GF-D8 (cell line): Measurements from ENCODE around the gene TTC3.

ENCODE experiments used
- DNase-seq: peaks from one replicate; lab custom pipeline; 2025; lab: John Stamatoyannopoulos, UW

The TTC3 gene

DNA sequence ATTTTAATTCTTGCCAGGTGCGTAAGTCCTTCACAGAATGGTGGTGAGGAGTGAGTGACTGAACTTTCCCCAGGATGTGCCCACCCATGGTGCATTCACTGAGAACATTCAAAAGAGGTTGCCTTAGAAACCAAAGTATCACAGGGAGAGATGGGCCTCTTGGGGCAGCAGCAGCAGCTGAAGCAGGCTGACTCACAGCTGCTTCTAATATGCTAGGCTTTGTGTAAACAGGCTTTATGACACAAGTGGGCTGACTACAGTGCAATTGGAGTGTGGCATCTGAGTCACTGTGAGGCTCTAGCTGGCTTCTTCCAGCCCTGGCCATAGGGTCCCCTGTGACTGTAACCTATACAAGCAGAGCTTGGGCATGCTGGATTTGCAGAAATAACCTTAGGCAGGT lies 12.8 kb upstream of the TTC3 start:
- DNase-seq, result no peak

DNA sequence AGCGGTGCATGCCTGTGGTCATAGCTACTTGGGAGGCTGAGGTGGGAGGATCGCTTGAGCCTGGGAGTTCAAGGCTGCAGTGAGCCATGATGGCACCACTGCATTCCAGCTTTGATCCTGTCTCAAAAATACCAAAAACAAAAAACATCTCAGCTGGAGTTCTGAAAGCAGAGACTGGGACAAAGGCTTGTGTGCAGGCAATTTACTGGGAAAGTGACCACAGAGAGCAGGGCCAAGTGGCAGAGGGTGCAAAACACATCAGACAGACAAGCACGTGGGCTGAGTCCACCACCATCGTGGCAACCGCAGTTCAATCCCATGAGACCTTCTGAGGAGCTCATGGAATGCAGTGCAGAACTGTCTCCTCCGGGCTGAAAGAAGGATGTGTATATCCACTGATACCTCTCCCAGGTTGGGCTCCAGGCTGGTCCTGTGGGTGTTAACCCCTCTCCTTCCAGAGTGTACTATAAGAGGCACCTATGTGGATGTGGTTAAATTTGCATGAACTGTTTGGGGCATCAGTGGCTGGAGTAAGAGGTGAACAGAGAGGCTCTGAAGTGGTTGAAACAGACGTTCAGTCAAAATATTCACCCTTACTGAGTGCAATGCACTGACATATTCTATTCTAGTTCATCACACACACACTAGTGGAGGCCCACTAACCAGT lies 11.0 kb upstream of the TTC3 start:
- DNase-seq, result no peak

DNA sequence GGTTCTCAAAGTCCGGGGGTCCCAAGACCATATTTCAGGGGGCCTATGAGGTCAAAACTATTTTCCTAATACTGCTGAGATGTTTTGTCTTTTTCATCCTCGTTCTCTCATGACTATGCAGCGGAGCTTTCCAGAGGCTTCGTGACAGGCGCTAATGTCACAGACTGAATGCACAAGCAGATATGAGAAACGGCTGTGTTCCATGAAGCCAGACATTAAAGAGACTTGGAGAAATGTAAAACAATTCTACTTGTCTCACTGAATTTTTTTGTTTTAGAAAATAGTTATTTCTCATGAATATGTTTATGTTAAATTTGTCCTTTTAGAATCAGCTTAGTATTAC lies 10.5 kb upstream of the TTC3 start:
- DNase-seq, result no peak

DNA sequence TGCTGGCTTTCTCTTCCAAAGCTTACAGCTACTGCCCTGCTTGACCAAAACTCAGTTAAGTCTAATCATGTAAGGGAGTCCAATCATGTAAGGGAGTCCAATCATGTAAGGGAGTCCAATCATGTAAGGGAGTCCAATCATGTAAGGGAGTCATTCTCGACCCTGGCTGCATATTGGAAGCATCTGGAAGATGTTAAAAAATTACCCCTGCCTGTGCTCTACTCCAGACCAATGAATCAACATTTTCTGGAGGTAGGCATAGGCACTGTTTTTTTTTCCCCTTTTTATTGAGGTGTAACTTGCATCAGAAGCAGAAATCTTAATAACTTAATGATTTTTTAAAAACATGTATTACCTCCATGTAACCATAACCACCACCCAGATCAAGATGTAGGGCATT lies 9.6 kb upstream of the TTC3 start:
- DNase-seq, result no peak

DNA sequence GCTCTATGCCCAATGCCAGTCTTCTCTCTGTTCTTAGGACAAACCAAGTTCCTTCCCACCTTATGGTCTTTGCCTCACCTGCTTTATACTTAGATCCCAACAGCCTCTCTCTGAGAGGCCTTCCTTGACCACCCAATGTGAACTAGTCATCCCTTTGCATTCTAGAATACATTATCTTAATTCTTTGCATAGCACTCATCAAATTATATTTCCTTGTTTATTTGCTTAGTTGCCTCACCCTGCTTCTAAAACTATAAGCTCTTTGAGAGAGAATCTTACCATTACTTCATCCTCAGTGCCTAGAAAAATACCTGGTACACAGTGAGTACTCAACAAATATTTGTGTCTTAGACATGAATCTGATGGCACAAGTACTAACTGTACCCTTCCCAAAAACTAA lies 8.2 kb upstream of the TTC3 start:
- no peak for DNase-seq

DNA sequence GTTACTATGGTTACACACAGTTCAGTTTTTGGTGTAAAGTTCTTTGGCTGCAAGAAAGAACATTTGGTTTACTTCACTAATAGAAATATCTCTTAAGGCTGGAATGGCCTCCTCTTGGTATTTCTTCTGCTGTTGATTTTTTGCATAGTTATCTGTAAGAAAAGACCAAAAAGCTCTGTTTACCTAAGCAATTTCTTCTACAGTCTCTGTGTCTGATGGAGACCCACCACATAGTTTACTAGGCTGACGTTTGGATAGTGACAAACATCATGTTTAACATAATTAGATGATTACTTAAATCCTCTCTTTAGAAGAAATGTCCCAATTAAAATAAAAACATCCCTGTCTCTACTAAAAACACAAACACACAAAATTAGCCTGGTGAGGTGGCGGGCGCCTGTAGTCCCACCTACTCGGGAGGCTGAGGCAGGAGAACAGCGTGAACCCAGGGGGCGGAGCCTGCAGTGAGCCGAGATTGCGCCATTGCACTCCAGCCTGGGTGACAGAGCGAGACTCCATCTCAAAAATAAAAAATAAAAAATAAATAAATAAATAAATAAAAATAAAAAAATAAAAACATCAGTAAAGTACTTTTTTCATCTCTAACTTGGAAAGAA lies 7.4 kb upstream of the TTC3 start:
- no peak for DNase-seq

DNA sequence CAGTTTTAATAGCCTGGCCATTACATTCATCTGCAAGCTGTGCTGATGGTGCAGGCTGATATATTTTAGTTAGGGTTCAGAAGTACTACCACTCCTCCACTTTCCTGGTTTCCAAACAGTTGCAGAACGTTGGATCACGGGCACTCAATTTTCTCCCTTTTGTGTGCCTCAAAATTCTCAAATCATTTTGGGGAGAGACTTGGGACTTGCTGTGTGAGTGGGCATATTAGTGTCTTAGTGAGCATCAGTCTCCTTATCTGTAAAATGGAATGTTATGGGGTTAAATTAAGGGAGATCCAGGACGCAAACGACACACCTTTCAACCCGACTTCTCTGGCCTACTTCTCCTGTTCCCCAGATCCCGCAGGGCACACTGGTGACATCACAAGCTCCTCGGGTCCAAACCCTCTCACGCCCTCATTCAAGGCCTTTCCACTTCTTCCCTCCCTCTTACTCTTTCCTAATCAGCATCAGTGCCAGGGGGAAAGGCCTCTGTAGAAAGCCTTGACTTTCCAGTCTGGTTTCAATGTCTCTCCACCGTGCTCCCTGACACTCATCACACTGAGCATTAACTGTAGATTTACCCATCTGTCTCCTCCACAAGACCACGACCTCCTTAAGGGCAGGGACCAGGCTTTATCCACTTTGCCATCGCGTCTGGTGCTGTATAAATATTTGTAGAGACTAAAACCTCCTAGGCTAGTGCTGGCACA lies 1.3 kb upstream of the TTC3 start:
- no peak for DNase-seq

DNA sequence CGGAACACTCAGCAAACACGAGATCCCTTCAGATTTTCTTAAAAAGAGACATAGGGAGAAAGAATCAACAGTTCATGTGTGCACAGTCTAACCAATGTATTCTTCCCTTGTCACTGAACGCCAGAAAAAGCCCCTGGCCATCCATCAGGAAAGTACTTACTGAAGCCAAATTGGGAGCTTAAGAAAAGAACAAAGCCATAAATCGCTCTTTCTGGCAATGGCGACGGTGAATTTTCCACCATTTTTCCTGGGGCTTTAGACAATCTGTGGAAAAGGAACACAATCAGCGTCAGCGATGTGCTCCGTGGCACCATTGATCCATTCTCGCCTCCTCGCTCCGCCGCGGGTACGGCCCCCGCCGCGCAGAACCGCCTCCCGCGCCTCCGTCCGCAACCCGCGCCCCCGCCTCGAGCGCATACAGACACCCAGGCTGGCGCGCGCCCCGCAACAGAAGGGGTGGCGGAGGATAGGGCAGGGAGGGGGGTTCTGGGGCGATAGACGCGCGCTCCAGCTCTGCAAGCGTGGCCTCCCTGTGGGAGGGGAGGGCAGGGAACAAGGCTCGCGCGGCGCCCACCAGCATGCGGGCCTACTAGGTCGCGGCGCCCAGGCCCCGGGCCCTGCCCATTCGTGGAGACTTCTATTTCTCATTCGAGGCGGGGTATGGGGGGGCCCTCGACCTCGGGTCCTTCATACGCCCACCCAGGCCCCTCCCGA lies 623 bp upstream of the TTC3 start:
- DNase-seq, result peak; percentile 56

DNA sequence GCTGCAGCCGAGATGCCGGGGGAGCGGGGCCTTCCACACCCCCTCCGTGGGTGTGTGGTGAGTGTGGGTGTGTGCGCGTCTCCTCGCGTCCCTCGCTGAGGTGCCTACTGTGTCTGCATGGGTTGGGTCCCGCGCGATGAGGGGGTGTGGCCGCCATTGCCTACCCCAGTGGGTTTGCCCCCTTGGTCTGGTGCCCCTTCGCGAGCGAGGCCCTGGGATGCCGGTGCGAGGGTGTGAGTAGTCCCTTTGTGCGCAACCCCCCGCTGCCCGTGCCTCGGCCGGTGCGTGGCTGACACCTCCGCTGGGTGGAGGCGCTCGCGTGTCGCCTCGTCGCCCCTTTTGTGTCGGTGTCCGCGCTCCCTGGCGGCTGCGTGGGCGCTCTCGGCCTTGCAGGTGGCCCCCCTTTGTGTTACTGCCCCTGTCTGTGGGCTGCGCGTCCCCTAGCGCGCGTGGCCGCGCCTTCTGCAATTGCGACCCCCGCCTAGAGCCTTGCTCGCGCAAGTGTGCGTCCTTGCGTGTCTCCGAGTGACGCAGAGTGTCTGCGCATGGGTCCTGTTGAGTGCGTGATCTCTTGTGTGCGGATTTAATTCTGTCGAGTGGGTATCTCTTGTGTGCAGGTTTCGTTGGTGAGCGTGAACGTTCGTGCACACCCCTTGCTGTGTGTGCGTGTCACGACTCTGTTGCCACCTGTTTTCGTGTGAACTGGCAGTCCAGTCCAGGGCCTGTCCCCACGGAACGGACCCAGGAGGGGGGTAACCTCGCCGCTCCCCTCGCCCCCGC lies 553 bp downstream of the TTC3 start:
- peak; percentile 29 for DNase-seq

DNA sequence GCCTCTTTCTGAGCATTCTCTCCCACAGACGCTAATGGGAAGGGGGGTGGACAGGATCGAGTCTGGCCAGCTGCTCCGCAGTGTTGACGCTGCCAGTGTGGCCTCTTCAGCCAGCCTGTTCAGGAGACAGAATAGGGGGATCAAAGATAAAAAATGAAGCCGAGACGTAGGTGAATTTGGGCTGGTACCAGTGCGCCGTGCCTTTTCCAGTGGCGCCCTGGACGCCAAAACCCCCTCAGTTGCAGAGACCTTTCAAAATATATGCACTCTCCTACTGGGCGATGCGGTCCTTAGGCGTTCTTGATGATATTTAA lies 1.1 kb downstream of the TTC3 start:
- DNase-seq, result no peak

DNA sequence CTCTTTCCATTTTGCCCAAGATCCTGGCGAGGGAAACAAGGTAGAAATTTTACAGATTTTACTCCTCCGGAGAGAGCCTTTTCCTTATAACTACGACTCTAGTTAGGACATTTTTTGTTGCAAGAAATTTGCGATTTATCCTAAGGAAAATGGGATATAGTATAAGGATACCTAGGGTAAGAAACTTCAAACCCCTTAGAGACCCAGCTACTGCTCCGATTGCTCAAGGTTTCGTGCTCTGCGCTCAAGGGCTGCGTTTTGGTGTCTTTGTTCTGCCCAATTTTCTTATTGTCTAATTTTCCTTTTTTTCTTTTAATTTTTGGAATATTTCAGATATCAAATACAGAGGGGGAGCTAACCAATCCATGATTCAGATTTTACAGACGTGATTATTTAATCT lies 1.5 kb downstream of the TTC3 start:
- DNase-seq, result no peak

DNA sequence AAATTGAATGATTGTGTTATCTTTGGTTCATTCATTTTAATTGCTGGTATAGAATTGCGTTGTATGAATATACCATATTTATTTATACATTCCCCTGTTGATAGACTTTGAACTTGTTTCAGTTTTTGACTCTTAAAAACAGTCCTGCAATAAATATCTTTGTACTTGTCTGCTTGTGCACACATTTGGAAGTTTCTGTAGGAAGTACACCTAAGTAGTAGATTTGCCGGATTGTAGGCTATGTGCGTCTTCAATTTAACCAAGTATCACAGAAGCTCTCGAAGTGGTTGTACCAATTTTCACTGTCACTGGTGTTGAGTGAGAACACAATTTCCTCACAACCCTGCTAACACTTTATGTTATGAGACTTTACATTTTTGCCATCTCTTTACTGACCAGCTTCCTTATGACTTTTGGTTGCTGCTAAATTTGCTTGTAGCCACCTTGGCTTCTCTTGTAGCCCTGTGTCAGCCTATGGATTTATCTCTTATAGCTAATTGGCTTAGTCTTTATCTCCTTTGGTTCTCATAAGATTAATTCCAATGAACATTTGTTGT lies 2.2 kb downstream of the TTC3 start:
- DNase-seq, result no peak

DNA sequence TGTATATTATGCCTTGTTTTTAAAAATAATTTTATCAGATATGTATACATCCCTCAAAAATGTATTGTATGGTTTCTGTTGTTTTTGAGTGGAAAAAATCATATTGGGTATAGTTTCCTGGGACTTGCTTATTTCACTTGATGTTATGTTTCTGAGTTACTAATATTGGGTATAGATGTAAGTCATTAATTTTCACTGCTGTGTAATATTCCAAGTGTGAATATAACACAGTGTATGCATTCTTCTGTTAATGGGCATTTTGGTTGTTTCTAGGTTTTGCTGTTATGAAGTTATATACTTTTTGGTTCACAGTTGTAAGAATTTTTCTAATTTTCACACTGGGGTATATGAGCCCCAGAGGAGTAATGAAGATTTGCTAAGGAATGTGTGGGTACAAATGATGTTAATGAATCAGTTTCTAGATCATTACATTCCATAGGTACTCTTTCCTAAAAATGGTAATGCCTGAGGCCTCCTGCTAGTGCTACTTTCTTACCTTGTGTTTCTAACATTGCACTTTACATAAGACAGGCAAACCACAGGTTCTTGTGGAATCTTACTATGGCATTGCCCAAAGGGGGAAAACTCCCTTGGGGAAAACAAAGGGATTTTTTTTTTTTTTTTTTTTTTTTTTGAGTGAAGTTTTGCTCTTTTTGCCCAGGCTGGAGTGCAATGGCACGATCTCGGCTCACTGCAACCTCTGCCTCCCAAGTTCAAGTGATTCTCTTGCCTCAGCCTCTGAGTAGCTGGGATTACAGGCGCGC lies 3.2 kb downstream of the TTC3 start:
- no peak for DNase-seq

DNA sequence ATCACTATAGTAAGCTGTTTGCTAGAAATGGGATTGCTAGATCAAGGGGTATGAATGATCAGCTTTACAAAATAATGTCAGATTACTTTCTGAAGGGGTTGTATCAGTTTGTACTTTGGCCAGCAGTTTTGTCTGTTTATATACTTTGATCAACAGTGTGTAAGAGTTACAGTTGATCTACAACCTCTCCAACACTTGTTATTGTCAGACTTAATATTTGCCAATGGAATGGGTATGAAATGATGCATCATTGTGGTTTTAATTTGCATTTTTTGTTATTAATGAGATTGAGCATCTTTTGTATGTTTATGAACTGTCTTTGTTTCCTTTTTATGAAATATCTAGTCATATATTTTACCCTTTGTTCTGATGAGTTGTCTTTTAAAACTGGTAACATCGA lies 4.3 kb downstream of the TTC3 start:
- no peak for DNase-seq

DNA sequence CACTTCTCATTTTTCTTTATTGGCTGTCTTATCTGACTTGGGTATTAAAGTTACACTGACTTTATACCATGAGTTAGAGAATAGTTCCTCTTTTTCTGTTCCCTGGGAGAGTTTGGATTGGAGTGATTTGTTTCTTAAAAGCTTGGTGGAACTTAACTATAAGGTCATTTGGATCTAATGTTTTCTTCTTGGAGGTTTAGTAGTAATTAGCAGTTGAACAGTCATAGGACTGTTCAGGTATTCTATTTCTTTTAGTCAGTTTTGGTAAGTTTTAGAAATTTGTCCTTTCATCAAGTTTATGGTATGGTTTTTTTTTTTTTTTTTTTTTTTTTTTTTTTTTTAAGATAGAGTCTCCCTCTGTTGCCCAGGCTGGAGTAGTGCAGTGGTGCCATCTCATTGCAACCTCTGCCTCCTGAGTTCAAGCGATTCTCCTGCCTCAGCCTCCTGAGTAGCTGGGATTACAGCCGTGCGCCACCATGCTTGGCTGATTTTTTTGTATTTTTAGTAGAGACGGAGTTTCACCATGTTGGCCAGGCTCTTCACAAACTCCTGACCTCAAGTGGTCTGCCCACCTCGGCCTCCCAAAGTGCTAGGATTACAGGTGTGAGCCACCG lies 6.3 kb downstream of the TTC3 start:
- DNase-seq, result peak; percentile 38

DNA sequence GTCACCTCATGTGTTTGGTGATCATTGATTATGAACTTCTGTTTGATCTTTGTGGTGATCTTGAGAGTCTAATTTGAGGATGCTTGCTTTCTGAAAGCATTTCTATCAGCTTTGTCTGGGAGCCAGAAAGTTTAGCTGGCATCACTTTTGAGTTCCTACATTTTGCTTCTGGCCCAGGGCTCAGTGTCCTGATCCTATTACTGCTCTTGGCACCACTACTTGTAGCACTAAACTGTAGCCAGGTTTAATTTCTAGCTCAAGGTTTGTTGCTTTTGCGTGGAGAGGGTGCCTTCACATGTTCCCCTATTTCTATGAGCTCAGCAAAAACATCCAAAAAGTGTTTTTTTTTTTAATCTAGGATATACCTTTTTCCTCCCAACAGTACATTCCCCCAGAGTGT lies 9.3 kb downstream of the TTC3 start:
- no peak for DNase-seq

DNA sequence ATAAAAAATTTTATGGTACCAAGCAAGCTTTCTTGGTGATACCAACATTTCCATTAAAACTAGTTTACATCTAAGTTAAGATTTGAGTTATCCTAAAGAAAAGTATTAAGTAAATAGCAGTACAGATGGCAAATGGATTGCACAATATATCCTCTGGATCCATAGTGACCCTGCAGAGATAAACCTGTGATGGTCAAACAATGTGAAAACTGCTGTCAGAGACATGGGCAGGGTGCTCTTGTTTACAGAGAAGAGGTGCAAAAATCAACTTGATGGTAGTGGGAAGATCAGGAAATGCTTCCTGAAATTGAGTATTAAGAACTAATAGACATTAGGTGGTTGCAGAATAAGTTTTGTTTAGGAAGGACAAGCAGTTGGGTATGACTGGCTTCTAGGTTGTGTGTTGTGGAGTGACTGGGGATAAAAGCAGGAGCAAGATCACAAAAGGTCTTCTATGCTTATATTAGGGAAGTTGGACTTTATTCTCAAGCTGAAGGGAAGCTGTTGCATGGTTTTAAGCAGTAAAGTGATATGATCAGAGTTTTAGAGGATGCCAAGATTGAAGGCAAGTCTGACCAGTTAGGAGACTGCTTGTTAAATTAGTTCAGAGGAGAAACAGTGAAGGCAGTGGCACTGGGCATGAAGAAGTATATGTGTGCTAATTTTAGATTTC lies 9.9 kb downstream of the TTC3 start:
- DNase-seq, result peak; percentile 36

DNA sequence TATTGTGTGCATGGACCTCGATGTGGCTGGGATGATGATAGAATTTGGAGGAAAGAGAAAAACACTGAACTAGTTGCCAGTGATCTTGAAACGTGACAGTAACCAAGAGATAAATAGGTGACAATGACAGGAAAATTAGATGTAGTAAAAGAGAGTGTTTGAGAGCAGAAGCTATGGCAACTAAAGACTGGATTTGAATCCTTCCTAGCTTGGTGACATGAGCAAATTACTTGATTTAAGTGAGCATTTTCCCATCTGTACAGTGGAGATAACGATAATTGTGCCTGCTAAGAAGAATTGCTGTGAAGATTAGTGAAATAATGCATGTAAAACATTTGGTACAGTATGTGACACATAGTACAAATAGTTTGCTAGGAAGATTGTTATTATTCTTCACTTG lies 12.7 kb downstream of the TTC3 start:
- DNase-seq, result no peak

DNA sequence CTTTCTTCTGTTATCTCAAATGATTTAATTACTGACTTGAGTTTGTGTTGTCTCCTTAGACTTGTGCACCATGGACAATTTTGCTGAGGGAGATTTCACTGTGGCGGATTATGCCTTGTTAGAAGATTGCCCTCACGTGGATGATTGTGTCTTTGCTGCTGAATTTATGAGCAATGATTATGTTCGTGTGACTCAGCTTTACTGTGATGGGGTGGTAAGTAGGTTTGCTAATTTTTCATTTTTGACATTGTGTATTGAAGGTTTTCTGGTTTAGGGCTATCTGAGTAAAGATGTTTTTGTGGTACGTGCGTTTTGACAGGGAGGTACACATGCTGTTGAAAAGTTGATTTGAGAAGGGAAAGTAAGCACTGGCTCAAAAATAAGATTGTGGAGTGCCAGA lies 14.1 kb downstream of the TTC3 start:
- DNase-seq, result no peak

DNA sequence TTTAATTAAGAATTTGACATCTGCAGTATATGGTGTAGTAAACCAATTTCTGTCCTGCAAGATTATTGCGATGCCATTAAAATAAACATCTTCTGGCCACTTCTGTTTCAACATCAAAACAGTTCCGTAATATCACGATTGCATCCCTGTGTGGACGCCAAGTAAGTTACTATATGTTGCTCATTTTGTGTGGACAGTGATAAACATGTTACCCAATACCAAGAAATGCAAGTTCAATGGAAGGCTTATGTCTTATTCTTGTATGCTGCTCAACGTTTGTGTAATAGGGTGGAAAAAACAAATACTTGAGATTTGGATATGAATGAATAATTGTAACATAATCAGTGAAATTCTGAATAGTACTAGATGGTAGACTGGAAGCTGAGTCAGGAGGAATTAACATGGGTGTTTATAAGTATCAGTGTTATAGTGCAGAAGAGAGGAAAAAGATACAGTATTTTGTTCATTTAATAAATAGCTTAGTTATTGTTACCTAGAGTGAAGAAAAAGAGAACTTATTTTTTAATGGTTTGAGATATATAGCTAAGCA lies 15.2 kb downstream of the TTC3 start:
- DNase-seq, result no peak
